ENCODE results near the gene CBFA2T3.
"Not testable (repeated sequence)": the region's sequence is repeated elsewhere in the genome, so short reads cannot be mapped to it uniquely, and the experiment has no call there.

Gene CBFA2T3

DNA sequence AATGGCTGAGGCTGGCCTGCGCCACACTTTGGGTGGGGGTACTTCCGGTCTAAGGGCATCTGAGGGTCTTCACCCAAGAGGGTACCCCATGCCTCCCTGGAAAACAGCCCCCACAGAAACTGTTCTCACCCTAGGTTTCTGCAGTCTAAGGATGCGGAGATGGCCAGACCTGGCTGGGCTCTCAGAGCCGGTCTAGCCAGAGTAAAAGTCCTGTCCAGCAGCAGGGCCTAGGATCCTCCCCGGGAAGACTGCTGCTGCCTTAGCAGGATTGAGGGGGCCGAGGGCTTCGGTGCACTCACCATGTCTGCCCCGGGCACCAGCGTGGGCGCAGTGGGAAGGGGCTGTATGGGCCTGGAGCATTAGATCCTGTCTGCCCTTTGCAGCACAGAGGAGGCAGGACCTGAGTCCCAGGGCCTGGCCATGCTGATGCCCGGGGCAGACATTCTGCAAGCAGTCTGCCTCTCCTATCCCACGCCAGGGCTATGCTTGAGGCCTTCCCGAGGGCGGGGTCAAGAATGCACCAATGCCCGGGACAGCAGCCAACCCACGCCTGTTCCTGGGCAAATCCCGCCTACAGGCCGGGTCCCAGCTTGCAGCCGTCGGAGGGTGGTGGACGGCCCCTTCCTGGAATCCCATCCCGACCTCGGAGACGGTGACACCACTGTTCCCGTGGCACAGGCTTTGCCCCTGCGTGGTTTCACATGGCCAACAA, 54.7 kb downstream of the CBFA2T3 start:
- no peak for DNase-seq (ENCODE audit: low read depth)

DNA sequence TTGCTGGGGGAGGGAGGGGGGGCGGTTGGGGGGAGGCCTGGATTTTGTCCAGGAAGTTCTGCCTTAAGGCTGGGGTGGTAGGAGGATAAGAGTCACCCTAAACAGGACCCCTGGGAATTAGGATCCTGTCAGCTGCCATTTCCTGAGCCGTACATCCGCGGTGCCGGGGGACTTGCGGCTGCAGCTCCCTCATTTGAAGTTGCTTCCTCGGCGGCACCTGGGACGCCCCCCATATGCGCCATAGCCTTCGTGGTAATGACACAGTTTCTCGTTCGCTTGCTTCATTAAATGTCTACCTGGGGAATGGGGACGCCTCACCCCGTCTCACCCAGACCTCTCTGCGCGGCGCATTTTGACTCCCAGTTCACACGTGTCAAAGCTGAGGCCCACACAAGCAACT, 55.4 kb downstream of the CBFA2T3 start:
- no peak for DNase-seq (ENCODE audit: low read depth)

DNA sequence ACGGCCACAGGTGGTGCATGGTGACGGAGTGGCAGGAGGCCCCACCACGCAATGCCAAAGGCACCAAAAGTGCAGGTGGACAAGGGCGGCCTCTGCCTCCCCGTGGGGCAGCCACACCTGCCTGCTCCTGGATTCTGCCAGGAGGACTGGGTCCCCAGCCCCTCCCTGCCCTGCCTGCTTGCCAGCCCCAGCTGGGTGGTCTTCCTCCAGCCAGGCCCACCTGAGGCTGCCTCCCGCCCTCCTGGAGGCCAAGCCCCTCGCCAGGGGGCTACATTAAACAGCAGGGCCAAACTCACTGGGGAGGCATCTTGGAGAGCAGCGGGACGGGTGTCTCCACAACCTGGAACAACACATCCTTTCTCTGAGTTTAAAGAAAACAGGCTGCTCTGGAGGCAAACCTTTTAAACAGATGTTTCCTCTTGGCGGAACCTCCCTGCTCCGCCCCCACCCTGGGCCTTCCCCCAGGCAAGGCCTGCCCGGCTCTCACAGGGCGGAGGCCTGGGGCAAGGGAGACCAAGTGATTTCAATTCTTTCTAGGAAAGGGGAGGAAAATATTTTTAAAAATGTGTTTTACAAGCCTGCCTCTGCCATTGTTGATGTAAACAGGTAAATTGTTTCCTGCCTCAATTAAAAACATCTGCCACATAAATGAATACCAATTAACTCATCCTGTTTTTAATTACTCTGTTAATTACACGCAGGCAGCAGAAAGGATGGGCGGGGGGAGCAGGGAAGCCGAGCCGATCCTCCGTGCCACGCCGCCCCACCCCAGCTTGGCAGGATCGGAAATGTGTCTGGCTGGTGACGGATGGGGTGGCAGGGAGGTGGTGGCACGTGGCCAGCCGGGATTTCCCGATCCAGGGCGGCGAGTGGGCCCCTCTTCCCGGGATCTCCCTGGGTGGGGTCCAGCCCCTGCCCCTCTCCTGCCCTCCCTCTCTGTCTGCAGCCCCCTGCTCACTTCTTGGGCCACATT, 56.1 kb downstream of the CBFA2T3 start:
- no peak for DNase-seq (ENCODE audit: low read depth)

DNA sequence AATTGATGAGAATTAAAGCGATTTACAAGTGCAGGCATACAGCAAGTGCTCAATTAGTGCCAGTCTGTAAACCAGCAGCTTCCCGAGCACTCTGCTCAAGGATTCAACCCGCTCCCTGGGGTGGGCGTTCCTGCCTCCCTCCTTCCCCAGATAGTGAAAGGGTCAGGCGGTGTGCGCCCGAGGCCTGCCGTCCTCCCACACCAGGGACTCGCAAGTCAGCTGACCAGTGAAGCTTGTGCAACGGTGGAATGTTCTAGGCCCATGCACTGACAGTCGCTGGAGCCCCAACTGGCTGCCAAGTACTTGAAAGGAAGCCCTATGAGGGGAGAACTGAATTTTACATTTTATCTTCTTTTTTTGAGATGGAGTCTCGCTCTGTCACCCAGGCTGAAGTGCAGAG, 57.1 kb downstream of the CBFA2T3 start:
- DNase-seq (ENCODE audit: low read depth), result no peak

DNA sequence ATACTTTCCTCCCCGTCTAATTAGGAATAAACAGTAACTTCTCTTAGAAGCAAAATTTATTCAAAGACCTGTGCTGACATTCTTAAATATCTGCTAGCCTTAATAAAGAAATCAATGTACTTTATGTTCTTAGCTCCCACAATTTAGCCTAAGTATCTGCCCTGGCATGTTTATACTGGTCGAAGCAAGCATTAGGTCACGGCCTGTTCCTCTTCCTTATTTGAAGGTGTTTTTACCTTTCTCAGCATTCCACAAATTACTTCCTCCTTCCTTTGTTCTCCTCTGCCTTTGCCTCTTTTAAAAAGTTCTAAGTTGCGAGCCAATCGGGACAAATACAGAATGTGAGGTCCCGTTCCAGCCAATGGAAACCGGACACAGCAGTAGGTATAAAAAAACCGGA, 58.1 kb downstream of the CBFA2T3 start:
- DNase-seq (ENCODE audit: low read depth), result not testable (repeated sequence)

DNA sequence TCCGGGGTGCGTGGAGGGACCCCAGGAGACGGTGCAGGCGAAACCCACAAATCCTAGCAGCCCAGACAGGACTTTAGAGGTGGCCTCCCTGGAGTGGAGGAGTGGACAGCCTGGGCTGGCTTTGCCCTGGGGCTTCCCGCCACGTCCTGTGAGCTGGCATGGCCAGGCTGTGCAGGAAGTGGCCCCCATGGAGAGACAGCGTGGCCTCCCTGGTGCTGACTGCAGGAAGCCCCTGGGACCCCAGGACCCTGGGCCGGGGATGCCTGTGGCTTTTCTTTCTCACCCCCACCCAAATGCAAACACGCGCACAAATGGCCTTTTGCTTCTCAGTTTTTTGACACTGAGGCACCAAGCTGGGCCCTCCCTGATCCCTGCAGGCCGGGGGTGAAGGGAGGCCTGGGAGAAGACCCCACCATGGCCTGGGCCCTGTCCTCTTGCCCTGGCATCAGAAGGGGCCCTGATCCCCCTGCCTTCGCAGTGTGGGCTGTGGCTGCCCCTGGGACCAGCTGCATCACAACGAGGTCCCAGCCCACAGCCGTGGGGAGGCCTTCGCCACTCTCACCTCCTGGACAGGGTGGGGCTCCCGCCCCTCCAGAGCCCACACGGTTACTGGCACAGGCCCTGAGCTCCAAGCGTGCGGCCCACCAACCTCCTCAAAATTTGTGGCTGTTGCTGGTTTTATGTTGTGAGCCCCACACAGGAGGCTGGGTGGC, 58.9 kb downstream of the CBFA2T3 start:
- DNase-seq (ENCODE audit: low read depth), result no peak

DNA sequence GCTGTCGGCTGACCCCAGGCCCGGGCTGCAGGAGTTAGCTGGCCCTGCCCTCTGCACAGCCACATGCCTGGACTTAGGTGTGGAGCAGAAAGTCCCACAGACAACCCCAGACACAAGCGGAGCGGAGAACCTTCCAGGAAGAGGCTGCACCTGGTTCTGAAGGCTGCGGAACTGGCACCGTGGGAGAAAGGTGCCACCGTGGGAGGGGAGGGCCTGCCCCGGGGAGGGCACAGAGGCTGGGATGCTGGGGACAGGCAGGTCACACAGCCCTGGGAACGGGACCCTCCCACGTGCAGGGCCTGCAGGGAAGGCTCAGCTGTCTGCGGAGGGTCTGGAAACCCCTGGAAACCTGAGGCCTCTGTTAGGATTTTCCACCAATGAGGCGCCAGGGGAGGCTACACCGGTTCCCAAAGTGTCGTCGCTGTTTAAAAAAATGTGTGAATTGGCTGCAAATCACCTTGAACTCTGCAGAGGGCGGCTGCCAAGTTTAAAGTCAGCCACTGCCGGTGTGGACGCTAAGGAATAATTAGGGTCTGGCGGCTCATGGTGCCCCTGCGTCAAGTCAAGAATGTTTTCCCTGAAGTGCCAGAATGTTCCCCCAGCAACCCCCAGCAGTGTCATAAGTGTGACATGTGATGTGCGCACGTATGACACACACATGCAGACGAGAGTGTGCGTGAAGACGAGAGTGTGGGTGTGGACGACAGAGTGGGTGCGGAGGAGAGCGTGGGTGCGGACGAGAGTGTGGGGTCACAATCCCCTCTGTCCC, 59.7 kb downstream of the CBFA2T3 start:
- DNase-seq (ENCODE audit: low read depth), result no peak

DNA sequence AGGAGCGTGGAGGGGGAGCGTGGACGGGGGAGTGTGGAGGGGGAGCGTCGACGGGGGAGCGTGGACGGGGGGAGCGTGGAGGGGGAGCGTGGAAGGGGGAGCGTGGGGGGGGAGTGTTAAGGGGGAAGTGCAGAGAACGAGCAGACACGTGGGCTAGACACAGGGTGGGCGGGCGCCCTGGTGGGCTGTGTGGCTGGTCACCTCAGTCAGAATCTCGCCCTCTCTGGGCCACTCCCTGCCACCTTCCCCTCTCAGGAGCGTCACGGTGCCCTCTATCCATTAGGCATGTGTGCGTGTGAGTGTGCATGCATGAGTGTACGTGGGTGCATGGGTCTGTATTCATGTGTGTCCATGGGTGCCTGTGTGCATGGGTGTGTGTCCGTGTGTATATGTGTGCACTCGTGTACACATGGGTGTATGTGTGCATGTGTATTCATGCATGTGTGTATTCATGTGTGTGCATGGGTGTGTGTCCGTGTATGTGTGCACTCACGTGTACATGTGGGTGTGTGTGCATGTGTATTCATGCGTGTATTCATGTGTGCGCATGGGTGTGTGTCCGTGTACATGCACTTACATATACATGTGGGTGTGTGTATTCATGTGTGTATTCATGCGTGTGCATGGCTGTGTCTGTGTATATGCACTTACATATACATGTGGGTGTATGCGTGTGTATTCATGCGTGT, 61.2 kb downstream of the CBFA2T3 start:
- no peak for DNase-seq (ENCODE audit: low read depth)

DNA sequence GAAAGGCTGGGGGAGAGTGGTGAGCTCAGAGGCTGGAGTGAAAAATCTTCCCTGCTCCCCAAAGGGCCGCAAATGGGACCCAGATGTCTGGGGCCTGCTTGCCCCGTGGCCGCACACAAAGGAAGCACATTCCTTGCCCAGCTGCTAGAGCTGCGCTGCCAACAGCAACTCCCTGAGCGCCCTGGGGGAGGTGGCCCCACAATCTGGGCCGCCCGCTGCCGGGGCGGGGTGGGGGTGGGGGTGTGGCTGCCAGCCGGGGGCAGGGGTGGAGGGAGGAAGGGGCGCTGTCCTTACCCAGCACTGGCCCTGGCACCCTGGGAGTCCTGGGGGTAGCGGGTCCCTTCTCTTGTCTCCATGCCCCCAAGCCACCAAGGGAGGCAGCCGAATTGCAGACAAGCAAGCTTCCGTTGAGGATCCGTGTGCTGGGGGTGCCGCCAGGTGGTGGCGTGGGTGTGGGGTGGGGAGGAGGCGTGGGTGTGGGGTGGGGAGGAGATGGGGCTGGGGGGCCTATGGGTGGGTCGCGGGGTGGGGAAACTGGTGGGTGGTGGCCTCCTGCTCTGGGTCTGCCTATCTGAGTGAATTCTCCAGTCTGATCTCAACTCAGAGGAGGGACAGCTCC, 62.1 kb downstream of the CBFA2T3 start:
- DNase-seq (ENCODE audit: low read depth), result no peak

DNA sequence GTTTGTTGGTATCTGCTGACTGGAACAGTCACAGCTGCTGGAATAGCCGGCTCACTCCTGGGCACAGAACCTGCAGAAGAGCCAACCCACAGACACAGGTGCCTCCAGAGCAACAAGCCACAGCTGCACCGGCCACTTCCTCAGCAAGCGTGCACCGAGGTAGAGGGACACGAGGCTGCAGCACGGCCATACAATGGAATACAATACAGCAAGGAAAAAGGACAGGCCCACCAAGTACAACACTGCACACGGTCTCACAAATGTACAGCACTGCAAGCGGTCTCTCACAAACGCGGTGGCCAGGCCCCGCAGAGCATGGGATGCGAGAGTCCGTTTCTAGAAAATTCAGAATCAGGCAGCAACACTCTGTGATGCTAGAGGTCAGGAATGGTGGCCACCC, 63.1 kb downstream of the CBFA2T3 start:
- DNase-seq (ENCODE audit: low read depth), result no peak

DNA sequence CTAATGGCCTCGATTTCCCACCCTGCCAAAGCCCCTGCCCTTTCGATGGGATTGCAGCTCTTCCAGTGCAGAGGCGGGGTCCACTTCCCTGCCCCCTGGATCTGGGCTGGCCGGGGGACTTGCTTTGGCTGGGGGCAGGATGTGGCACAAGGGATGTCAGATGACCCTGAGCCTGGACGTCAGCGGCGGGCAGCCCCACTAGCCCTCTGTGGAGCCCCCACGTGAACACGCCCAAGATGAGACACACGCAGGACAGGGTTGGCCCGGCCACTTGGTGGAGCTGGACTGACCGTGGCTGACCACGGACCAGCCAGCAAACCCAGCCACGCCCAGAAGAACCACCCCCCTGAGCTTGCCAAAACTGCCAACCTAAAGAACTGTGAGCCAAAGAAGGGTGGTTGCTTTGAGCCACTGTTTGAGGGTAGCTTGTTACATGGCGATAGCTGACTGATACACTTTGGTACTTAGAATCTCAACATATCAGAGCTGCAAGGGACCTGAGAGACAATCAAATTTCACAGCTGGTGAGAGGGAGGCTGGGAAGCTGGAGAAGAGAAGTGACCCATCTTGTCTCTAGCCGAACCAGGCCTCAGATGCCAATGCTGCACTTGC, 63.9 kb downstream of the CBFA2T3 start:
- DNase-seq (ENCODE audit: low read depth), result no peak

DNA sequence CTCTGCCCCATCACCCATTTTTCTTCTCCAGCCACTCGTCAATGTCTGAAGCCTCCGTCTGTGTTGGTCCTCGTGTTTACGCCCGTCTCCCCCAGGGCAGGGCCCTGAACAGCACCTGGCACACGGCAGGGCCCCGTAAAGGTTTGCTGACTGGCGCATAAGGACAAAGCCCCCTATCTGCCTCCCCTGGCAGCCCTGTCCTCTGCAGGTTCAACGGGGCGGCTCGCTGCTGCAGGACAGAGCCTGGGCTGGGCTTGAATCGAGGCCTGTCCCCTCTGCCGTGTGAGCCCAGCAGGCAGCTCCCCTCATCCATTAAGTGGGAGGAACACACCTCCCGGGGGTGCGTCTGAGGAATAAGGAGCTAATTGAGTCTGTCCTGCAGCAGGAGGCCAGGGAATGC, 64.5 kb downstream of the CBFA2T3 start:
- no peak for DNase-seq (ENCODE audit: low read depth)

DNA sequence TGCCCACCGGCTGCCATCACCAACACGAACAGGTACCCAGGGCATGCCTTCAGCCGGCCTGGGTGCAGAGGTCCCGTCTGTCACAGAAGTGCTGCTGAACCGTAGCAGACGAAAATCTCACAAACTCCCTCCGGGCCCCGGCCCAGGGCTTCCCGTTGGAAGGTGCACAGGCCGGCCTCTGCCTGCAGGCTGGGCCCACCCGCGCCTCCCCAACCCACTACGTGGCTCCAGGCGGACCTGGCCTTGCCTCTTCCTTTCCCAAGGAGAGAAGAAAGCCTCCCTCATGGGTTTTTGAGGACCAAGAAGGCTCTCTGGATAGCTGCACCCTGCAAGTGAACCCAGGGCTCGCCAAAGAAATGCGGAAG, 65.1 kb downstream of the CBFA2T3 start:
- no peak for DNase-seq (ENCODE audit: low read depth)

DNA sequence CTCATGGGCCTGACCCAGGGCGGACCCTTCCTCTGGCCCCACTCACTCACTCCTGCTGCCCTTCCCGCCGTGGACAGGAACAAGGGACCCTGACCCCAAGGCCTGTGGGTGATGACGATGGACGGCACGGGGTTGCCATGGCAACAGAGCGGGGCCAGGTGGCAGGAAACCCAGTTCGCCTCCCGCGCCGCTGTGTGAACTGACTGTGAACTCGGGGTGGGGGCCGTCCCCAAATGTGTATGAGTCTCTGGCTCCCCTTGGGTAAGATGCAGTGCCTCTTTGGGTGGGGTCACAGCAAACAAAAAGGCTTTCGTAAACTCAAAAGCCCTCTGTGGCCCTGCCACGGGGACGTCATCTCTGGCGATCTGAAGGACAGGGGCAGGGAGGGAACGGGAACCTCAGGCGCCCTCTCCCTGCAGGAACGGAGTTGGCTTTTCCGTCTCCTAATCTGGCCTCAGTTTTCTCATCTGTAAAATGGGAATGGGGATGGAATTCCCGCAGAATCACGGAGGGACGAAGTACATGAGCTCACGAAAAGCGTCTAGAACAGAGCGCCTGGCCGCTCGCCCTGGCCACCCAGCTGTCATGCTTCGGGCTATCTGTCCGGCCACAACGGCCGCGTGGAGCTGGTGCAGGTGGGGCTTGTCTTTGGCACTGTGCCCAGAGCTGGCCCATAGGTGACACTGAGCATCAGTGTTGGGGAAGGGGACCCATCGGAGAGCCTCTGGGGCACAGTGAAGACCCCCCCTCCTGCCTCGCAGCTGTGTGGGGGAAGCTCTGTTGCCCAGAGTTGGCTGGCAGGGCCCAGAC, 65.7 kb downstream of the CBFA2T3 start:
- DNase-seq (ENCODE audit: low read depth), result no peak

DNA sequence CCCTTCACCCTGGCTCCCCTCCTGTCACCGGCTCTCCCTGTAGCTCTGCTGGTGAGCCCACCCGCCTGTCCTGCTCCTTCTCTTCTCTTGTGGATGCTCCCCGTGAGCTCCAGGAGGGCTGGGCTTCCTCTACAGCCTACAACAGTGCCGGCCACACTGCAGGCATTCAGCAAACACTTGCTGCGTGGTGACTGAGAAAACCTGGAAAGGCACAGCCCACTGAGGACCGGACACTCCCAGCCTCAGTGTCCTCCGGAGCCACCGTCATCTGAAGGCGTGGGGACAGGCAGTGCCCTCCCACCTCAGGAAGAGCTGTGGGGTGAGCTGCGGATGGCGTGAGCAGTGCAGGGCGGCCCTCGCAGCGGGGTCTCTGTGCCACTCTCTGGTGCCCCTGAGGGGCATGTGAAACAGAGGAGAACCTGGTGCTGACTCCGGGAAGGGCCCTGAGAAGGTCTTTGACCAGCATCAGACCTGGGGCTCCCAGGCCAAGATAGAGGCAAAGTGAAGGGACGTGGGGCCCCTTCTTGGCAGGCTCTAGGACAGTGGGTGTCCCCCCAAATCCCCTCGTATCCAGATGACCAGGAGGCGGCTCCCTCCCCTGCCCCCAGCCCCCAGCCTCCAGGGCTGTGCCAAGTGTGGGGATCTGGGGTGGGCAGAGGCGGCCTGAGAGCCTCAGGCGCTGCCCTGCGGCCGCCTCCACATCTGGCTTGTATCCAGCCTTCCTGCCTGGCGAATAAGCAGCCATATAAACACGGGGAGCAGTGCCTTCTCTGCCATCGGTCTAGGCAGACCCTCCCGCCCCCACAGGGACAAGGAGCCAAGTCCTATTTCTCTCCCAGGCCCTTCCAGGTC, 66.5 kb downstream of the CBFA2T3 start:
- DNase-seq (ENCODE audit: low read depth), result no peak

DNA sequence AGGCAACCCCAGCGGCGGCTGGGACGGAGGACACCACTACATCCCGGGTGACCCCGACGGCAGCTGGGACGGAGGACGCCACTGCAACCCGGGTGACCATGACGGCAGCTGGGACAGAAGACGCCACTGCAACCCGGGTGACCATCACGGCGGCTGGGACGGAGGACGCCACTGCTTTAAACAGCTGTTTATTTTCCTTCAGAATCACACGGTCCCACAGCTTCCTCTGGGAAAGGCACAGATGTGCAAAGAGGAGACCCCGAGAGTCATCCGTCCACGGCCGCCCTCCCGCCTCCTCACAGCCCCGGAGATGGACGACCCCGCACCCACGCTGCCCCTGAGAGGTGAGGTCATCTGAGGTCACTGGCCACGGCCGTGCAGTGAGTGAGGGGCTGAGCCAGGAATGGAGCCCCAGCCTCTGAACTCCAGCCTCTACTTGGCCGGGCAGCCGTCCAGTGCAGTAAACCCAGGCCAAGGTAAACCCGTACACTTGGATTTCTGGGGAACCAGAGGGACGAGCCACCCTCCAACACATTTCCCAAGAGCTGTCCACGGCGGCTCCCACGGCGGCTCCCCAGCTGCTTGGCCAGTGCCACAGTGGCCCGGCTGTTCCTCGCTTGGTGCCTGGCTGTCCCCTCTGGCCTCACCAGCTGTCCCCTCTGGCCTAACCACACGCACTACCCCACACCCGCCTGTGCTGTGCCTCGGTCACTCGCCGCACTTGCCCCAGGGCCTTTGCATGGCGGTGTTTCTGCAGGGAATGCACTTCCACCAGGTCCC, 67.4 kb downstream of the CBFA2T3 start:
- no peak for DNase-seq (ENCODE audit: low read depth)

DNA sequence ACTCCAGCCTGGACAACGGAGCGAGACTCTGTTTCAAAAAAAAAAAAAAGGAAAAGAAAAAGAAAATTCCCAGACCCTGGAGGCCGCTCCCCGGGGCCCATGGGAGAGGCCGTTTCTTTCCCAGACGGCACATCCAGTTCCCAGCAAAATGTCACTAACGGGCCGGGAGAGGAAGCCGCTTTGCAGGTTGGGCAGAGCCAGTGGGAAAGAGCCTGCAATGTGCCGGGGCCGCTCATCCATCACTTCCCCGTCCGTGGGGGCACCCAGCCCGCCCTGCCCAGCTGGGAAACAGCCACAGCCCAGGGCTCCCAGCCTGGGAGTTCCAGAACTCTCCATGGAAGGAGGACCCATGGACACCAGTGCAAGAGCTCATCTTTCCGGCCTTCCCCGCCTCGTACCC, 68.7 kb downstream of the CBFA2T3 start:
- no peak for DNase-seq (ENCODE audit: low read depth)

DNA sequence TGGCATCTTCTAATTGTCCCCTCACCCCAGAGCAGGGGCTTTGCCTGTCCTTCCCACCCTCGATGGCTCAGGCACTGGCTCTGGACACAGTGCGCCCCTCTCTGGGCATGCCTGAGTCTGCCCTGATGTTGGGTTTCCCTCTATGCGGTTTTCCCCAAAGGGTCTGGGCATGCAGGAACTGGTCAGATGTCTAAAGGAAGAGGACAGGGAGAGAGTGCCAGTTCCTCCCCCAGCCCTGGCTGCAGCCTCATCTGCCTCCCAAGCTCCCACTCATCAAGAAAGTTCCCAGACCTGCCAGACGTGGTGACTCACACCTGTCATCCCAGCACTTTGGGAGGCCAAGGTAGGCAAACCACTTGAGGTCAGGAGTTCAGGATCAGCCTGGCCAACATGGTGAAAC, 69.2 kb downstream of the CBFA2T3 start:
- DNase-seq (ENCODE audit: low read depth), result no peak
